Panc1 (cell line): Measurements from ENCODE around the gene SERPINC1.

Experiments
- CTCF ChIP-seq: fragments of 450-650 bp; IDR thresholded peaks from 2 replicates; pipeline ENCODE4 v1.5.1; 2017; ENCODE audit warnings: mild to moderate bottlenecking
- REST ChIP-seq, 2 experiments: IDR thresholded peaks; 2 replicates each; pipeline ENCODE4 v1.6.1; 2011 to 2012; ENCODE audit warnings: low read depth in 2 of 2, control low read depth in 1 of 2, low read length in 1 of 2, mild to moderate bottlenecking in 1 of 2, moderate library complexity in 1 of 2; ENCODE audit not compliant: insufficient read depth in 1 of 2
- TCF7L2 ChIP-seq: IDR thresholded peaks from 2 replicates; pipeline ENCODE4 v1.6.1; 2011; ENCODE audit warnings: mild to moderate bottlenecking, low read depth, low read length, inconsistent platforms

GRCh38 chr1:173871500-173871899, 45.6 kb downstream of the SERPINC1 start:
- TF ChIP-seq CTCF: no peak
- no peak for TF ChIP-seq REST (IDR thresholded peaks at IDR 0.05; ENCODE audit: insufficient read depth in 1 of 2, low read depth in 2 of 2, low read length in 1 of 2)
- no peak for TF ChIP-seq TCF7L2
